GM12874 (cell line): ENCODE measurements around the gene APP.

ENCODE experiments used
- CTCF ChIP-seq: IDR thresholded peaks from 2 replicates; pipeline ENCODE4 v1.5.1; 2011; ENCODE audit warnings: low read depth, mild to moderate bottlenecking, control low read depth, low read length, moderate library complexity; ENCODE audit not compliant: insufficient read depth

The APP gene

GRCh38 chr21:26194326-26194725 is 23.8 kb upstream of the APP start:
- TF ChIP-seq CTCF: no peak

- TF ChIP-seq CTCF: no peak
Measured at GRCh38 chr21:26191609-26192008, 21.0 kb upstream of the APP start.

DNA sequence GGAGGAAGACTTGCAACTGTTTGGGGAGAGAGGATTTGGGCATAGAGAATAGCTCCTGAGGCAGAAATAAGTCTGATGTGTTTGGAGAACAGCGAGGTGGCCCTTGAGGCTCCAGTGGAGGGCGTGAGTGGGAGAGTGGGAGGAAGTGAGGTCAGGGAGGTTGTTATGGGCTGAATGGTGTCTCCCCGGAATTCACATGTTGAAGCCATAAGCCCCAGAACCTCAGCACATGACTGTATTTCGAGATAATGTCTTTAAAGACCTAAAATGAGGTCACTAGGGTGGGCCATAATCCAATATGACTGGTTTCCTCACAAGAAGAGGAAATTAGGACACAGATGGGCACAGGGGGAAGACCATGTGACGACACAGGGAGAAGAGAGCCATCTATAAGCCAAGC is 17.9 kb upstream of the APP start:
- no peak for TF ChIP-seq CTCF

GRCh38 chr21:26185446-26185845 is 14.9 kb upstream of the APP start:
- TF ChIP-seq CTCF: no peak

GRCh38 chr21:26185021-26185420 is 14.5 kb upstream of the APP start:
- TF ChIP-seq CTCF: no peak

DNA sequence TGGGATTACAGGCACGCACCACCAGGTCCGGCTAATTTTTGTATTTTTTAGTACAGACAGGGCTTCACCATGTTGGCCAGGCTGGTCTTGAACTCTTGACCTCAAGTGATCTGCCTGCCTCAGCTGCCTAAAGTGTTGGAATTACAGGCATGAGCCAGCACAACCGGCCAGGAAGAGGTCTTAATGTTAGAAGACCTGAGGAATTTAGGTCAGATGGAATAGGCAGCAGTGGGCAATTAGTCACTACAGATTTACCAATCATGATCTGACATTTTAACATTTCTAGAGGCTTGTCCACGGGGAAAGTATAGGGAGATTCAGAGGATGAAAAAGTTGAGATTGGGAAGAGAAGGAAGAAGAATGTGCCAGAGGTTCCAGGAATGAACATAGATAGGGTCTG is 8.9 kb upstream of the APP start:
- TF ChIP-seq CTCF: no peak

DNA sequence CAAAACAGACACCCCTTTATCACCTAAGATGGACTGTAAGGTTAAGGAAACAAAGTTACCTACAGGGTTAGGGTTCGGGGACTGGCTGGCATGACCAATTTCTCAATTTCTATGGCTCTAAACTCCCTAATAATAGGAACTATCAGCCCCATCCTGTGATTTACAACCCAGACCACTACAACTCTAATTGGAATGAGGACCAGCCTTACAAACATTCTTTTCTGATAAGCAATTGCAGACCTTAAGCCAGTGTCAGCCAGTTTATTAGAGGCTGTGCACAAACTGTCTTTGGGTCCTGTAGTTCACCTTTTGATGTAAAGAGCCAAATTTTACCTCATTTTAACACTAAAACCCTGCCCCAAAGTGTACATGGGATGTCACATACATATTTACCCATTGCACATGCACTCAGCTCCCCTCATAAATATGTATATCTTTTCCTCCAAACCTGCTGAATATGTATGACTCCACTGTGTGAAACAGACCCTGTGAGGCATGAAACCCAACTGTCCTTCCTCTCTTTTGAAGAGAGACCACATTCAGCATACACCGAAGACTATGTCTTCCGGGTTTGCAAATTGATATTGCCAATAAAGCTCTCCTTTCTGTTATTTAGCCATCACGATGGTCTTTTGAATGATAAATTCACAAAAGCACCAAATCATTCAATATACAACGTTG is 7.3 kb upstream of the APP start:
- no peak for TF ChIP-seq CTCF
